Immature natural killer cell (primary cell): ENCODE data around the gene ACP2. TPM values are rescaled to one million over a fixed set of nuclear protein-coding genes. Genes with fewer than 3 reads are reported as not detected.
"Not testable (repeated sequence)": the region's sequence is repeated elsewhere in the genome, so short reads cannot be mapped to it uniquely, and the experiment has no call there.

Experiments used
- DNase-seq, 3 donors: peaks; one replicate each; pipeline ENCODE4 v3.0.0; 2022; ENCODE audit warnings: mixed read lengths in 1 of 3
- H3K27ac Mint-ChIP-seq, 6 donors: one replicate each; pipeline ENCODE4 v1.8.0; 2020; ENCODE audit warnings: mixed read lengths in 6 of 6, mild to moderate bottlenecking in 5 of 6, inconsistent platforms in 4 of 6, moderate library complexity in 3 of 6
- H3K27me3 Mint-ChIP-seq, 3 donors: one replicate each; pipeline ENCODE4 v1.8.0; 2020 to 2021; ENCODE audit warnings: low read depth in 3 of 3, mild to moderate bottlenecking in 3 of 3, mixed read lengths in 3 of 3, moderate library complexity in 3 of 3, inconsistent platforms in 1 of 3
- H3K36me3 Mint-ChIP-seq, 3 donors: one replicate each; pipeline ENCODE4 v1.8.0; 2020; ENCODE audit warnings: mixed read lengths in 3 of 3, inconsistent platforms in 2 of 3, mild to moderate bottlenecking in 2 of 3
- H3K4me1 Mint-ChIP-seq, 2 donors: one replicate each; pipeline ENCODE4 v1.8.0; 2020; ENCODE audit warnings: inconsistent platforms in 2 of 2, mild to moderate bottlenecking in 2 of 2, mixed read lengths in 2 of 2, moderate library complexity in 1 of 2
- H3K4me3 Mint-ChIP-seq, 5 donors: one replicate each; pipeline ENCODE4 v1.8.0; 2020; ENCODE audit warnings: mild to moderate bottlenecking in 5 of 5, mixed read lengths in 5 of 5, inconsistent platforms in 3 of 5, moderate library complexity in 3 of 5
- H3K9me3 Mint-ChIP-seq, 6 donors: one replicate each; pipeline ENCODE4 v1.8.0; 2020; ENCODE audit warnings: mild to moderate bottlenecking in 6 of 6, mixed read lengths in 6 of 6, inconsistent platforms in 4 of 6, moderate library complexity in 3 of 6
- polyA plus RNA-seq, 3 donors: library from polyadenylated mRNA; unstranded; fragments of 300-500 nt; fragmentation: Illumina TruSeq; gene quantifications; one replicate each; pipeline ENCODE4 v1.2.3, GENCODE V29; 2021

ACP2 gene
- polyA plus RNA-seq, 3 donors from 2014 or later, result 6.6 to 20.1 (median 19.2) TPM

DNA sequence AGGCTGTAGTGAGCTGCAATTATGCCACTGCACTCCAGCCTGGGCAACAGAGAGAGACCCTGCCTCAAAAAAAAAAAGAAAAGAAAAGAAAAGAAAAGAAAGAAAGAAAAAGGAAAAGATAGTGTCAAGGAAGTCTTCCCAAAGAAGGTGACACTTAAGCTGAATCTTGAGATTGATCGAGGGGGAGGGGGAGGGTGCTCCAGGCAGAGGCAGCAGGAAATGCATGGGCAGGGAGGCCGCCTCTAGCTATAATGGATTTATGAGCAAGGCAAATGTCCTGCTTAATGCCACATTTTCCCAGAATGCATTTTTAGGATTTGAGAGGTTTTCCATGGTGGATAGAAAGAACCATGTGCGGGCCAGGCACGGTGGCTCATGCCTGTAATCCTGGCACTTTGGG, 47.6 kb downstream of the ACP2 start:
- no peak for DNase-seq
- peaks cover 0 to 3% (median 3%) of the 10 kb centered on the region in 3 donors for H3K27me3 Mint-ChIP-seq
- H3K9me3 Mint-ChIP-seq, result no peaks in the 10 kb centered on the region
- H3K27ac Mint-ChIP-seq, result no peak overlapping the region
- no peak overlapping the region for H3K4me3 Mint-ChIP-seq
- no peaks in the 10 kb centered on the region for H3K36me3 Mint-ChIP-seq
- H3K4me1 Mint-ChIP-seq, result no peaks in the 10 kb centered on the region

DNA sequence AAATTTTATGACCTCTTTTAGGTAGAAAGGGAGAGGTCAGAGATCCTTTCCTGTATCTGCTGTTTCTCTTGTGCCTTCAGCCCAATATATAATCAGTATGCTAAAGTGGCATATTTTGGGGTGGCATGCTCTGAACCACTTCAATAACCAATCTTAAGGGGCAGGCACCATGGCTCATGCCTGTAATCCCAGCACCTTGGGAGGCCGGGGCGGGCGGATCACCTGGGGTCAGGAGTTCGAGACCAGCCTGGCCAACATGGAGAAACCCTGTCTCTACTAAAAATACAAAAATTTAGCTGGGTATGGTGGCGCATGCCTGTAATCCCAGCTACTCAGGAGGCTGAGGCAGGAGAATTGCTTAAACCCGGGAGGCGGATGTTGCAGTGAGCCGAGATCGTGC, 50.5 kb downstream of the ACP2 start:
- not testable (repeated sequence) for H3K4me3 Mint-ChIP-seq, DNase-seq, H3K9me3 Mint-ChIP-seq, H3K27me3 Mint-ChIP-seq, H3K4me1 Mint-ChIP-seq, H3K36me3 Mint-ChIP-seq, H3K27ac Mint-ChIP-seq

DNA sequence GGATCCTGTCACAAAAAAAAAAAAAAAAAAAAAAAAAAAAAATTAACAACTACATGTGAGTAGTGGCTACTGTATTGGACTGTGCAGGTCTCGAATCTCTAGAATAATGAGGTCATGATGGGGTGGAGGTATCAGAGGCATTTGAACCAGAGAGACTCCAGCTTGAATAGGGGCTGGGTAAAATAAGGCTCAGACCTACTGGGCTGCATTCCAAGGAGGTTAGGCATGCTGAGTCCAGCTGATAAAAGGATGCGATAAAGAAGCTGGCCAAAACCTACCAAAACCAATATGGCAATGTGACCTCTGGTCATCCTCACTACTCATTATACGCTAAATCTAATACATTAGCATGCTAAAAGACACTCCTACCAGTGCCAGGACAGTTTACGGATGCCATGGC, 56.5 kb downstream of the ACP2 start:
- Mint-ChIP-seq H3K27me3 (peaks cover 8 to 24% (median 9%) of the 10 kb centered on the region in 3 donors), H3K27ac (no peak overlapping the region), H3K4me3 (no peak overlapping the region), H3K4me1 (peaks cover under 1 to 2% of the 10 kb centered on the region in 2 donors), H3K36me3 (no peaks in the 10 kb centered on the region), H3K9me3 (peaks cover 0 to 1% (median 0%) of the 10 kb centered on the region in 6 donors)
- no peak for DNase-seq

DNA sequence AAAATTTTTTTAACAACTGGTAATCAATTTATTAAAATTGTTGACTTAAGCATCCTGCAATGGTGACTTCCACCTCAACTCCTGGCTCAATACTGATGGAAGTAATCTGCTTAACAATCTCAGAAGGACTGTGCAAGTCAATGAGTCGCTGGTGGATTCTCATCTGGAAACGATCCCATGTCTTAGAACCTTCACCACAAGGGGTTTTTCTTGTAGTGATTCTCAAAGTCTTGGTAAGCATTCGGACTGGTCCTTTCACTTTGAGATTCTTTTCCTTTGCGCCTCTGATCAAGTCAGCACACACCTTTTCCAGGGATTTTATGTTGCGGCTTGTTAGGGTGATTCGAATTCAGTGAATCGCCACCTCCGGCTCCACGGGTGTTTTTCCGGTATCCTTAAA, 57.5 kb downstream of the ACP2 start:
- H3K27ac Mint-ChIP-seq, H3K4me3 Mint-ChIP-seq, H3K9me3 Mint-ChIP-seq, H3K4me1 Mint-ChIP-seq, H3K36me3 Mint-ChIP-seq, DNase-seq: not testable (repeated sequence)
- H3K27me3 Mint-ChIP-seq, result peaks cover 9 to 24% (median 10%) of the 10 kb centered on the region in 3 donors

Other genes with a start within 250 kb of the ACP2 start
- 100 to 1,000 TPM; 103 to 137 (median 121) TPM for gene ARFGAP2, start 71.9 kb downstream of the ACP2 start, polyA plus RNA-seq
- under 1 TPM in 1 of 3 donors, not detected in 2; 0.48 TPM for gene PACSIN3, start 62.4 kb downstream of the ACP2 start, polyA plus RNA-seq
- 10 to 100 TPM; 27.4 to 39.3 (median 35.4) TPM for gene DDB2, start 33.8 kb downstream of the ACP2 start, polyA plus RNA-seq
- 10 to 100 TPM; 14.8 to 20.3 (median 19.8) TPM for gene NR1H3, start 9.2 kb upstream of the ACP2 start, polyA plus RNA-seq
- gene MADD, start 21.3 kb upstream of the ACP2 start, polyA plus RNA-seq, result 10 to 100 TPM; 14.7 to 42.7 (median 19.3) TPM
- not detected for gene MYBPC3, start 103.9 kb upstream of the ACP2 start, polyA plus RNA-seq
- 1 to 10 TPM in 2 of 3 donors, under 1 TPM in 1; 0.95 to 3.6 (median 2.3) TPM for gene SPI1, start 129.7 kb upstream of the ACP2 start, polyA plus RNA-seq
- gene SLC39A13, start 159.8 kb upstream of the ACP2 start, polyA plus RNA-seq, result 10 to 100 TPM; 22.1 to 33.2 (median 27.7) TPM
- 100 to 1,000 TPM; 157 to 207 (median 184) TPM for gene PSMC3, start 177.6 kb upstream of the ACP2 start, polyA plus RNA-seq
- gene RAPSN, start 200.3 kb upstream of the ACP2 start, polyA plus RNA-seq, result not detected